ENCODE results near the gene C16orf87. TPM values are rescaled to one million over a fixed set of nuclear protein-coding genes. Genes with fewer than 3 reads are reported as not detected.
A peak's percentile ranks its signal among the peaks of the same experiment; 100 is the strongest.

Gene C16orf87
- total RNA-seq, 1 experiment from 2014 or later = 7.8 TPM

DNA sequence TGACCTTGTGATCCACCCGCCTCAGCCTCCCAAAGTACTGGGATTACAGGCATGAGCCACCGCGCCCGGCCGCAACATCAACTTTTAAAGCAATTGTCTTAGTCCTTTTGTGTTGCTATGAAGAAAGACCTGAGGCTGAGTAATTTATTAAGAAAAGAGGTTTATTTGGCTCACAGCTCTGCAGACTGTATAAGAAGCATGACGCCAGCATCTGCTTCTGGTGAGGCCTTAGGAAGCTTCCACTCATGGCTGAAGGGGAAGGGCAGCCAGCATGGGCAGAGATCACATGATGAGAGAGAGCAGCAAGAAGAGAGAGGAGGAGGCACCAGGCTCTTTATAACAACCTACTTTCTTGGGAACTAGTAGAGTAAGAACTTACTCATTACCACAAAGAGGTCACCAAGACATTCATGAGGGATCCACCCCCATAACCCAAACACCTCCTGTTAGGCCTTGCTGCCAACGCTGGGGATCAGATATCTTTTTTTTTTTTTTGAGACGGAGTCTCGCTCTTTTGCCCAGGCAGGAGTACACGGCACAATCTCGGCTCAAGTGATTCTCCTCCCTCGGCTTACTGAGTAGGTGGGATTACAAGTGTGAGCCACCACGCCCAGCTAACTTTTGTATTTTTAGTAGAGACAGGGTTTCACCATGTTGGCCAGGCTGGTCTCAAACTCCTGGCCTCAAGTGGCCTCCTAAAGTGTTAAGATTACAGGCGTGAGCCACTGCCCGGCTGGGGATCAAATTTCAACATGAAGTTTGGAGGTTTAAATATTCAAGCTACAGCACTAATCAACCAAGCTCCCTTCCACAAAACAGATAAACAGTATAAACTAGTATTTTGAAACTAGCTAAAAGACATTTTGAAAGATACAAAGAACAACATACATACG, 31.8 kb upstream of the C16orf87 start:
- no peak overlapping the region for H3K27ac ChIP-seq
- H2AFZ ChIP-seq = no peak overlapping the region
- no peak overlapping the region for H3K4me3 ChIP-seq
- no peak for DNase-seq
- no peaks in the 10 kb centered on the region for H3K36me3 ChIP-seq (ENCODE audit: low read depth)
- no TSS peak for BruUV-seq (replicated peaks)
- H3K4me1 ChIP-seq (replicated peaks; ENCODE audit: insufficient read depth) = peaks cover 13% of the 10 kb centered on the region
- H3K79me2 ChIP-seq (ENCODE audit: low read depth) = no peaks in the 10 kb centered on the region
- no peaks in the 10 kb centered on the region for H3K9me3 ChIP-seq (ENCODE audit: insufficient read depth, low read depth)
- ChIA-PET CTCF (interaction anchor here (0.5 to 1.8 kb wide), 3 partner anchors 9 to 151 kb away, joined by 3 to 5 read pairs (median 3); no protein-coding TSS in a partner anchor), POLR2A (ENCODE audit: unreplicated experiment) (no interaction called here)
- H3F3A ChIP-seq (ENCODE audit: insufficient read depth, low read depth) = peaks cover 25% of the 10 kb centered on the region; the same call in 1 of the 2 replicates
- TF ChIP-seq, protein P1, sequence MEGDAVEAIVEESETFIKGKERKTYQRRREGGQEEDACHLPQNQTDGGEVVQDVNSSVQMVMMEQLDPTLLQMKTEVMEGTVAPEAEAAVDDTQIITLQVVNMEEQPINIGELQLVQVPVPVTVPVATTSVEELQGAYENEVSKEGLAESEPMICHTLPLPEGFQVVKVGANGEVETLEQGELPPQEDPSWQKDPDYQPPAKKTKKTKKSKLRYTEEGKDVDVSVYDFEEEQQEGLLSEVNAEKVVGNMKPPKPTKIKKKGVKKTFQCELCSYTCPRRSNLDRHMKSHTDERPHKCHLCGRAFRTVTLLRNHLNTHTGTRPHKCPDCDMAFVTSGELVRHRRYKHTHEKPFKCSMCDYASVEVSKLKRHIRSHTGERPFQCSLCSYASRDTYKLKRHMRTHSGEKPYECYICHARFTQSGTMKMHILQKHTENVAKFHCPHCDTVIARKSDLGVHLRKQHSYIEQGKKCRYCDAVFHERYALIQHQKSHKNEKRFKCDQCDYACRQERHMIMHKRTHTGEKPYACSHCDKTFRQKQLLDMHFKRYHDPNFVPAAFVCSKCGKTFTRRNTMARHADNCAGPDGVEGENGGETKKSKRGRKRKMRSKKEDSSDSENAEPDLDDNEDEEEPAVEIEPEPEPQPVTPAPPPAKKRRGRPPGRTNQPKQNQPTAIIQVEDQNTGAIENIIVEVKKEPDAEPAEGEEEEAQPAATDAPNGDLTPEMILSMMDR (conservative IDR thresholded peaks at IDR 0.05) = no peak
- TF ChIP-seq EZH2 (IDR thresholded peaks at IDR 0.05; ENCODE audit: low read depth) = no peak
- no peak overlapping the region for H3K4me2 ChIP-seq
- intact Hi-C loops (cut with micrococcal nuclease; ENCODE audit: unreplicated experiment) = no loop called here
- H3K27me3 ChIP-seq (ENCODE audit: insufficient read depth, low read depth) = no peaks in the 10 kb centered on the region
- no peaks in the 10 kb centered on the region for H3K9me2 ChIP-seq (ENCODE audit: insufficient read depth)
- no peaks in the 10 kb centered on the region for H4K20me1 ChIP-seq (ENCODE audit: insufficient read depth)

DNA sequence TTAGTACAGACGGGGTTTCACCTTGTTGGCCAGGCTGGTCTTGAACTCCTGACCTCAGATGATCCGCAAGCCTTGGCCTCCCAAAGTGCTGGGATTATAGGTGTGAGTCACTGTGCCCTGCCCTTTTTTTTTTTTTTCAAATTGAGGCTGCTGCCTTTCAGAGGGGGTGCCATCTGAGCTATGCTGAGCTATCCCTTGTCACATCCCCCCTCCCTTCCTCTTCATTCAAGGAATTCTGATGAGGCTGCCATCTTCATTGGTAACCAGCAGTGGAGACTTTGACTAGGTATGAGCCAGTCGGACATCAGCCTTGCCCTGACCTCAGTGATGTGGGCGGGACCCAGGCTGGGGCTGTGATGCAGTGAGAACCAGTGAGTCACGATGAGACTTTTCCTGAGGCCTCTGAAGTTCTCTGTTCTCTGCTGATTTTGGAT, 28.8 kb upstream of the C16orf87 start:
- DNase-seq = peak; percentile 71 to 84
- no TSS peak for BruUV-seq (replicated peaks)
- Histone ChIP-seq H2AFZ (no peak overlapping the region), H3K36me3 (ENCODE audit: low read depth) (no peaks in the 10 kb centered on the region), H4K20me1 (ENCODE audit: insufficient read depth) (no peaks in the 10 kb centered on the region), H3K9me3 (ENCODE audit: insufficient read depth, low read depth) (no peaks in the 10 kb centered on the region), H3K4me3 (no peak overlapping the region), H3K4me2 (peak overlapping the region; percentile 28; the same call in 1 of the 2 replicates), H3K27me3 (ENCODE audit: insufficient read depth, low read depth) (no peaks in the 10 kb centered on the region), H3K9me2 (ENCODE audit: insufficient read depth) (no peaks in the 10 kb centered on the region), H3F3A (ENCODE audit: insufficient read depth, low read depth) (peaks cover 26% of the 10 kb centered on the region; the same call in 1 of the 2 replicates), H3K79me2 (ENCODE audit: low read depth) (no peaks in the 10 kb centered on the region), H3K4me1 (replicated peaks; ENCODE audit: insufficient read depth) (peaks cover 13% of the 10 kb centered on the region), H3K27ac (peak overlapping the region; percentile 63)
- ChIA-PET CTCF (interaction anchor here (0.6 to 0.9 kb wide), 3 partner anchors 10 to 30 kb away, joined by 3 to 6 read pairs (median 3); no protein-coding TSS in a partner anchor), POLR2A (ENCODE audit: unreplicated experiment) (interaction anchor here (0.5 kb wide), 1 partner anchor 98 kb away, joined by 4 read pairs; no protein-coding TSS in a partner anchor)
- TF ChIP-seq EZH2 (IDR thresholded peaks at IDR 0.05; ENCODE audit: low read depth) = no peak
- TF ChIP-seq, protein P1 (conservative IDR thresholded peaks at IDR 0.05) = no peak
- intact Hi-C loops (cut with micrococcal nuclease; ENCODE audit: unreplicated experiment) = loop anchor here (10.0 kb wide), 1 partner anchor 1305 kb away; no protein-coding TSS in a partner anchor

DNA sequence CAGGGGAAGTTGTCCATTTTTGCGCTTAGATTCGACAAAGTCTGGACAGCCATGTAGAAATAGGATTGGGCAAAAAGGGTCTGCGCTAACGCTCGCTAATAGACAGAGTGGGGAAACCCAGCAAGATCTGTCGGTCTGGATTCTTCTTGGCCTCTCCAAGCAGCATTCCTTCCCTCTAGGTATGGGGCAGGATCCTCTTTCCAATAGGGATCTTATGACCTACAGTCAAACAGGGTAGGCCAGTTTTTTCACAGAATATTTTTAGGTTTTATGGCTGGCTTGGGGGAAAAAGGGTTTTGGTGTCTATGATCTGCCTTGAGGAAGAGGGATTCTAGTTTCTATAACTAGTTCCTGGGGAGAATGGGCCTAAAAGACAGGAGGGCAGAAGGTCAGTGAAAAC, 27.2 kb upstream of the C16orf87 start:
- ChIA-PET CTCF (interaction anchor here (0.6 kb wide), 1 partner anchor 96 kb away, joined by 3 read pairs; no protein-coding TSS in a partner anchor), POLR2A (ENCODE audit: unreplicated experiment) (interaction anchor here (0.7 kb wide), 1 partner anchor 864 kb away, joined by 4 read pairs; no protein-coding TSS in a partner anchor)
- Histone ChIP-seq H2AFZ (no peak overlapping the region), H3K27me3 (ENCODE audit: insufficient read depth, low read depth) (no peaks in the 10 kb centered on the region), H3K9me3 (ENCODE audit: insufficient read depth, low read depth) (no peaks in the 10 kb centered on the region), H4K20me1 (ENCODE audit: insufficient read depth) (no peaks in the 10 kb centered on the region), H3K79me2 (ENCODE audit: low read depth) (no peaks in the 10 kb centered on the region), H3K27ac (no peak overlapping the region), H3K4me1 (replicated peaks; ENCODE audit: insufficient read depth) (peaks cover 13% of the 10 kb centered on the region), H3K4me3 (no peak overlapping the region), H3F3A (ENCODE audit: insufficient read depth, low read depth) (peaks cover 26% of the 10 kb centered on the region; the same call in 1 of the 2 replicates), H3K9me2 (ENCODE audit: insufficient read depth) (no peaks in the 10 kb centered on the region), H3K36me3 (ENCODE audit: low read depth) (no peaks in the 10 kb centered on the region), H3K4me2 (no peak overlapping the region)
- no peak for DNase-seq
- TF ChIP-seq, protein P1 (conservative IDR thresholded peaks at IDR 0.05) = no peak
- no peak for TF ChIP-seq EZH2 (IDR thresholded peaks at IDR 0.05; ENCODE audit: low read depth)
- intact Hi-C loops (cut with micrococcal nuclease; ENCODE audit: unreplicated experiment) = loop anchor here (10.0 kb wide), 1 partner anchor 1307 kb away; no protein-coding TSS in a partner anchor
- no TSS peak for BruUV-seq (replicated peaks)

Data from PC-9 (cell line).